HG03196 (cell line): ENCODE measurements around the gene HOGA1.
"Not testable (repeated sequence)": the region's sequence is repeated elsewhere in the genome, so short reads cannot be mapped to it uniquely, and the experiment has no call there.

Experiments used
- ATAC-seq: cut with Tn5 transposase; IDR thresholded peaks from one replicate; pipeline ENCODE4 v1.9.1; 2021; ENCODE audit not compliant: unreplicated experiment

HOGA1 gene

GRCh38 chr10:97644936-97645335 is 60.7 kb downstream of the HOGA1 start:
- no peak for ATAC-seq

GRCh38 chr10:97647556-97647955 is 63.4 kb downstream of the HOGA1 start:
- no peak for ATAC-seq

- peak; percentile 60 for ATAC-seq
Observed at GRCh38 chr10:97648562-97649404, 64.6 kb downstream of the HOGA1 start.

- not testable (repeated sequence) for ATAC-seq
Observed at GRCh38 chr10:97649405-97649750, 65.2 kb downstream of the HOGA1 start.

GRCh38 chr10:97650726-97651125 is 66.5 kb downstream of the HOGA1 start:
- ATAC-seq: no peak

GRCh38 chr10:97651773-97652172 is 67.6 kb downstream of the HOGA1 start:
- ATAC-seq: no peak

- ATAC-seq: no peak
Observed at GRCh38 chr10:97656777-97657176, 72.6 kb downstream of the HOGA1 start.

GRCh38 chr10:97659589-97659988 is 75.4 kb downstream of the HOGA1 start:
- no peak for ATAC-seq
